ENCODE data around the gene KLF1. TPM values are rescaled to one million over a fixed set of nuclear protein-coding genes. Genes with fewer than 3 reads are reported as not detected.

Gene KLF1
- total and polyA plus RNA-seq, 10 of the 15 experiments (the other 5 are each of a cell fraction or from before 2014, with no cell fraction given) = 0.04 to 0.38 (median 0.08) TPM; not detected in 3

GRCh38 chr19:12884926-12885748 is 1.9 kb downstream of the KLF1 start (continued):
- no peak for TF ChIP-seq POLR2AphosphoS5 (IDR thresholded peaks at IDR 0.05; ENCODE audit: low read length)
- TF ChIP-seq RELA (IDR thresholded peaks at IDR 0.05; ENCODE audit: borderline replicate concordance, partially characterized antibody) = no peak
- TF ChIP-seq, protein P1, sequence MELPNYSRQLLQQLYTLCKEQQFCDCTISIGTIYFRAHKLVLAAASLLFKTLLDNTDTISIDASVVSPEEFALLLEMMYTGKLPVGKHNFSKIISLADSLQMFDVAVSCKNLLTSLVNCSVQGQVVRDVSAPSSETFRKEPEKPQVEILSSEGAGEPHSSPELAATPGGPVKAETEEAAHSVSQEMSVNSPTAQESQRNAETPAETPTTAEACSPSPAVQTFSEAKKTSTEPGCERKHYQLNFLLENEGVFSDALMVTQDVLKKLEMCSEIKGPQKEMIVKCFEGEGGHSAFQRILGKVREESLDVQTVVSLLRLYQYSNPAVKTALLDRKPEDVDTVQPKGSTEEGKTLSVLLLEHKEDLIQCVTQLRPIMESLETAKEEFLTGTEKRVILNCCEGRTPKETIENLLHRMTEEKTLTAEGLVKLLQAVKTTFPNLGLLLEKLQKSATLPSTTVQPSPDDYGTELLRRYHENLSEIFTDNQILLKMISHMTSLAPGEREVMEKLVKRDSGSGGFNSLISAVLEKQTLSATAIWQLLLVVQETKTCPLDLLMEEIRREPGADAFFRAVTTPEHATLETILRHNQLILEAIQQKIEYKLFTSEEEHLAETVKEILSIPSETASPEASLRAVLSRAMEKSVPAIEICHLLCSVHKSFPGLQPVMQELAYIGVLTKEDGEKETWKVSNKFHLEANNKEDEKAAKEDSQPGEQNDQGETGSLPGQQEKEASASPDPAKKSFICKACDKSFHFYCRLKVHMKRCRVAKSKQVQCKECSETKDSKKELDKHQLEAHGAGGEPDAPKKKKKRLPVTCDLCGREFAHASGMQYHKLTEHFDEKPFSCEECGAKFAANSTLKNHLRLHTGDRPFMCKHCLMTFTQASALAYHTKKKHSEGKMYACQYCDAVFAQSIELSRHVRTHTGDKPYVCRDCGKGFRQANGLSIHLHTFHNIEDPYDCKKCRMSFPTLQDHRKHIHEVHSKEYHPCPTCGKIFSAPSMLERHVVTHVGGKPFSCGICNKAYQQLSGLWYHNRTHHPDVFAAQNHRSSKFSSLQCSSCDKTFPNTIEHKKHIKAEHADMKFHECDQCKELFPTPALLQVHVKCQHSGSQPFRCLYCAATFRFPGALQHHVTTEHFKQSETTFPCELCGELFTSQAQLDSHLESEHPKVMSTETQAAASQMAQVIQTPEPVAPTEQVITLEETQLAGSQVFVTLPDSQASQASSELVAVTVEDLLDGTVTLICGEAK (IDR thresholded peaks at IDR 0.05; ENCODE audit: borderline replicate concordance) = no peak
- no peak for TF ChIP-seq MLLT1 (IDR thresholded peaks at IDR 0.05)
- 0 out of 2 replicates have a peak, but pooled peaks have one; percentile 27 for TF ChIP-seq DPF2 (IDR thresholded peaks at IDR 0.05)
- no peak for TF ChIP-seq SMAD1 (IDR thresholded peaks at IDR 0.05; ENCODE audit: low read depth, partially characterized antibody)
- TF ChIP-seq MTA3 (IDR thresholded peaks at IDR 0.05; ENCODE audit: borderline replicate concordance, low read length) = no peak
- TF ChIP-seq, protein P2, sequence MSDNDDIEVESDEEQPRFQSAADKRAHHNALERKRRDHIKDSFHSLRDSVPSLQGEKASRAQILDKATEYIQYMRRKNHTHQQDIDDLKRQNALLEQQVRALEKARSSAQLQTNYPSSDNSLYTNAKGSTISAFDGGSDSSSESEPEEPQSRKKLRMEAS (IDR thresholded peaks at IDR 0.05; ENCODE audit: low read depth, low read length) = peak; percentile 36; the same call in 1 of the 2 replicates
- TF ChIP-seq POU2F2 (IDR thresholded peaks at IDR 0.05; ENCODE audit: borderline replicate concordance, low read depth, low read length) = no peak
- peak; percentile 68 to 75 (median 71) for TF ChIP-seq CTCF (IDR thresholded peaks at IDR 0.05 in 2 of 3, conservative IDR thresholded peaks at IDR 0.05 in 1 of 3; ENCODE audit: control insufficient read depth in 2 of 3, extremely low read depth in 1 of 3, insufficient read depth in 1 of 3, low read depth in 3 of 3, low read length in 3 of 3)
- TF ChIP-seq CHD4 (IDR thresholded peaks at IDR 0.05) = no peak
- TF ChIP-seq SMAD5 (IDR thresholded peaks at IDR 0.05; ENCODE audit: low read depth) = no peak
- TF ChIP-seq RCOR1 (conservative IDR thresholded peaks at IDR 0.05; ENCODE audit: low read depth, low read length) = no peak
- no peak for TF ChIP-seq RUNX3 (IDR thresholded peaks at IDR 0.05; ENCODE audit: low read length)
- no peak; the same call in none of the 2 replicates for TF ChIP-seq GATAD2B (conservative IDR thresholded peaks at IDR 0.05; ENCODE audit: low read depth)
- no peak for TF ChIP-seq FOXM1 (IDR thresholded peaks at IDR 0.05; ENCODE audit: low read depth, low read length)
- peak; percentile 73 for TF ChIP-seq SMARCA5 (IDR thresholded peaks at IDR 0.05)
- TF ChIP-seq POLR2AphosphoS2 (IDR thresholded peaks at IDR 0.05; ENCODE audit: low read depth, low read length) = no peak
- no peak for TF ChIP-seq SPI1 (IDR thresholded peaks at IDR 0.05; ENCODE audit: borderline replicate concordance, insufficient read depth, low read depth, low read length)
- no peak for TF ChIP-seq FOS (IDR thresholded peaks at IDR 0.05; ENCODE audit: borderline replicate concordance, extremely low read depth, insufficient read length)
- TF ChIP-seq ASH2L (IDR thresholded peaks at IDR 0.05; ENCODE audit: borderline replicate concordance, low read depth) = no peak
- TF ChIP-seq CEBPB (IDR thresholded peaks at IDR 0.05; ENCODE audit: borderline replicate concordance in 1 of 2, low read depth in 2 of 2, low read length in 2 of 2) = no peak
- no peak for TF ChIP-seq CBFB (IDR thresholded peaks at IDR 0.05; ENCODE audit: low read depth)
